Breast epithelium (tissue), 4 donors: Measurements from ENCODE around the gene ANAPC4. TPM values are rescaled to one million over a fixed set of nuclear protein-coding genes. Genes with fewer than 3 reads are reported as not detected.

ENCODE experiments used
- DNase-seq, 2 donors: peaks; one replicate each; pipeline ENCODE4 v3.0.0-alpha.2; 2019; ENCODE audit warnings: low spot score in 2 of 2
- H3K27ac ChIP-seq, 2 donors: fragments of 200-600 bp; sonication (generic) in 1 of 2; one replicate each; pipeline ENCODE4 v1.5.1; 2016 to 2019; ENCODE audit warnings: mild to moderate bottlenecking in 1 of 2
- H3K27me3 ChIP-seq, 2 donors: fragments of 200-600 bp; sonication (generic) in 1 of 2; one replicate each; pipeline versions ENCODE4 v1.5.1 to v1.6.0; 2017 to 2019; ENCODE audit warnings: control low read depth in 1 of 2, mild to moderate bottlenecking in 1 of 2
- H3K36me3 ChIP-seq: fragments of 200-600 bp; one replicate; pipeline ENCODE4 v1.5.1; 2019
- H3K4me1 ChIP-seq, 2 donors: fragments of 200-600 bp; sonication (generic); one replicate each; pipeline ENCODE4 v1.5.1; 2016 to 2019; ENCODE audit warnings: control low read depth in 1 of 2
- H3K4me3 ChIP-seq, 3 donors: fragments of 200-600 bp; sonication (generic); 1 replicate in 2 of 3; 2 replicates in 1 of 3; pipeline ENCODE4 v1.5.1; 2016 to 2019; ENCODE audit warnings: mild to moderate bottlenecking in 3 of 3, moderate library complexity in 2 of 3
- H3K9me3 ChIP-seq, 2 donors: fragments of 200-600 bp; sonication (generic) in 1 of 2; one replicate each; pipeline ENCODE4 v1.5.1; 2016 to 2019; ENCODE audit warnings: control low read depth in 1 of 2
- CTCF ChIP-seq, 3 donors: fragments of 450-650 bp; IDR thresholded peaks; one replicate each; pipeline ENCODE4 v1.5.1; 2016 to 2017; ENCODE audit warnings: antibody characterized with exemption in 3 of 3, mild to moderate bottlenecking in 3 of 3, moderate library complexity in 3 of 3
- POLR2A ChIP-seq: fragments of 450-650 bp; IDR thresholded peaks from one replicate; pipeline ENCODE4 v1.6.1; 2016; ENCODE audit warnings: antibody characterized with exemption, mild to moderate bottlenecking, moderate library complexity
- POLR2AphosphoS5 ChIP-seq, 3 donors: sonication (generic); formaldehyde crosslinking; IDR thresholded peaks; one replicate each; pipeline ENCODE4 v1.6.1; 2017; ENCODE audit warnings: antibody characterized with exemption in 3 of 3
- intact Hi-C: fragments of 100-400 bp; cut with DNase I; formaldehyde crosslinking; loops from one replicate; pipeline ENCODE4 v1.15.1; 2023; ENCODE audit warnings: low total_unique reads
- total RNA-seq, 3 donors: library from RNA; depleted of rRNA; stranded (reverse); fragments of >200 nt; gene quantifications; one replicate each; pipeline ENCODE4 v1.1.0, GENCODE V29; 2016

The ANAPC4 gene
- total RNA-seq, 3 donors from 2014 or later: 34.6 to 59.7 (median 36.1) TPM

- Histone ChIP-seq H3K27me3 (no peaks in the 10 kb centered on the region), H3K4me1 (no peaks in the 10 kb centered on the region), H3K4me3 (no peak overlapping the region), H3K9me3 (no peaks in the 10 kb centered on the region), H3K36me3 (no peaks in the 10 kb centered on the region), H3K27ac (no peak overlapping the region)
- DNase-seq: no peak
- TF ChIP-seq POLR2A (no peak), CTCF (IDR thresholded peaks at IDR 0.05) (no peak), POLR2AphosphoS5 (IDR thresholded peaks at IDR 0.05) (no peak)
- intact Hi-C loops: no loop called here
Observed at GRCh38 chr4:25420931-25421330, 43.9 kb downstream of the ANAPC4 start.

- no peaks in the 10 kb centered on the region for H3K27me3 ChIP-seq
- H3K9me3 ChIP-seq: no peaks in the 10 kb centered on the region
- no peaks in the 10 kb centered on the region for H3K4me1 ChIP-seq
- H3K36me3 ChIP-seq: no peaks in the 10 kb centered on the region
- no peak overlapping the region for H3K27ac ChIP-seq
- no peak for TF ChIP-seq CTCF (IDR thresholded peaks at IDR 0.05)
- no peak for TF ChIP-seq POLR2AphosphoS5 (IDR thresholded peaks at IDR 0.05)
- no peak for TF ChIP-seq POLR2A
- no peak overlapping the region for H3K4me3 ChIP-seq
- intact Hi-C loops: no loop called here
- DNase-seq: no peak
Observed at GRCh38 chr4:25421816-25422525, 44.9 kb downstream of the ANAPC4 start.

GRCh38 chr4:25423548-25423947 lies 46.5 kb downstream of the ANAPC4 start:
- no peaks in the 10 kb centered on the region for H3K9me3 ChIP-seq
- no peaks in the 10 kb centered on the region for H3K36me3 ChIP-seq
- no peak for TF ChIP-seq POLR2AphosphoS5 (IDR thresholded peaks at IDR 0.05)
- TF ChIP-seq CTCF (IDR thresholded peaks at IDR 0.05): no peak
- TF ChIP-seq POLR2A: no peak
- H3K4me3 ChIP-seq: no peak overlapping the region
- intact Hi-C loops: no loop called here
- no peaks in the 10 kb centered on the region for H3K4me1 ChIP-seq
- no peak overlapping the region for H3K27ac ChIP-seq
- H3K27me3 ChIP-seq: no peaks in the 10 kb centered on the region
- DNase-seq: no peak

GRCh38 chr4:25424539-25425228 lies 47.6 kb downstream of the ANAPC4 start:
- no peaks in the 10 kb centered on the region for H3K9me3 ChIP-seq
- TF ChIP-seq CTCF (IDR thresholded peaks at IDR 0.05) (no peak), POLR2A (no peak), POLR2AphosphoS5 (IDR thresholded peaks at IDR 0.05) (no peak)
- no peaks in the 10 kb centered on the region for H3K36me3 ChIP-seq
- no peaks in the 10 kb centered on the region for H3K4me1 ChIP-seq
- no peak overlapping the region for H3K4me3 ChIP-seq
- intact Hi-C loops: no loop called here
- no peak for DNase-seq
- peak overlapping the region in 1 of 2 donors; percentile 28 for H3K27ac ChIP-seq
- no peaks in the 10 kb centered on the region for H3K27me3 ChIP-seq

GRCh38 chr4:25425361-25425760 lies 48.3 kb downstream of the ANAPC4 start:
- Histone ChIP-seq H3K4me1 (no peaks in the 10 kb centered on the region), H3K27ac (no peak overlapping the region), H3K9me3 (no peaks in the 10 kb centered on the region), H3K27me3 (no peaks in the 10 kb centered on the region), H3K36me3 (no peaks in the 10 kb centered on the region), H3K4me3 (no peak overlapping the region)
- no peak for DNase-seq
- intact Hi-C loops: no loop called here
- no peak for TF ChIP-seq POLR2A
